AG10803 (cell line): ENCODE data around the gene ROBO1.

ENCODE experiments used
- DNase-seq: peaks from one replicate; pipeline ENCODE4 v3.0.0; 2010; ENCODE audit warnings: low read depth
- H3K4me3 ChIP-seq: 2 replicates; pipeline ENCODE4 v1.5.1; 2011; ENCODE audit warnings: mild to moderate bottlenecking, low read length, control low read depth
- TF ChIP-seq, protein P1 (sequence below): conservative IDR thresholded peaks from 2 replicates; pipeline ENCODE4 v1.5.1; 2011; ENCODE audit warnings: mild to moderate bottlenecking, low read length, control low read depth, inconsistent platforms

ROBO1 gene

DNA sequence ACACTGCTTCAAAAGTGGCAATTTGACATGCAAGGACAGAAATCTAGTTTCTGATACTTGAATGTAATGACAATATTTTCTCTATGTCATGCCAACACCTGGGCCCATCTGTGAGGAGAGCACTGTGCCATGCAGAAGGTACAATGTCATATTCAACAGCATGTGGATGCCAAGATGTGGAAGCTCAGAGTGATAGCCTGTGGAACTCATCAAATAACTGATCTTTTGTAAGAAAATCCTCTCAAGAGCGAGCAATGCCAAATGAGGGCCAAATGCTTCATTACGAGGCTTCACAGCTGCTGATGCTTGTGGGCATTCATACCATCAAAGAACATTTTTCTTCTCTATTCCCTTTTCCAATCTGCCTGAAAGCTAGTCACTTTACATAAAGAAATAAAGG is 95.1 kb downstream of the ROBO1 start:
- no peak overlapping the region for H3K4me3 ChIP-seq
- DNase-seq: no peak
- TF ChIP-seq, protein P1, sequence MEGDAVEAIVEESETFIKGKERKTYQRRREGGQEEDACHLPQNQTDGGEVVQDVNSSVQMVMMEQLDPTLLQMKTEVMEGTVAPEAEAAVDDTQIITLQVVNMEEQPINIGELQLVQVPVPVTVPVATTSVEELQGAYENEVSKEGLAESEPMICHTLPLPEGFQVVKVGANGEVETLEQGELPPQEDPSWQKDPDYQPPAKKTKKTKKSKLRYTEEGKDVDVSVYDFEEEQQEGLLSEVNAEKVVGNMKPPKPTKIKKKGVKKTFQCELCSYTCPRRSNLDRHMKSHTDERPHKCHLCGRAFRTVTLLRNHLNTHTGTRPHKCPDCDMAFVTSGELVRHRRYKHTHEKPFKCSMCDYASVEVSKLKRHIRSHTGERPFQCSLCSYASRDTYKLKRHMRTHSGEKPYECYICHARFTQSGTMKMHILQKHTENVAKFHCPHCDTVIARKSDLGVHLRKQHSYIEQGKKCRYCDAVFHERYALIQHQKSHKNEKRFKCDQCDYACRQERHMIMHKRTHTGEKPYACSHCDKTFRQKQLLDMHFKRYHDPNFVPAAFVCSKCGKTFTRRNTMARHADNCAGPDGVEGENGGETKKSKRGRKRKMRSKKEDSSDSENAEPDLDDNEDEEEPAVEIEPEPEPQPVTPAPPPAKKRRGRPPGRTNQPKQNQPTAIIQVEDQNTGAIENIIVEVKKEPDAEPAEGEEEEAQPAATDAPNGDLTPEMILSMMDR: no peak

DNA sequence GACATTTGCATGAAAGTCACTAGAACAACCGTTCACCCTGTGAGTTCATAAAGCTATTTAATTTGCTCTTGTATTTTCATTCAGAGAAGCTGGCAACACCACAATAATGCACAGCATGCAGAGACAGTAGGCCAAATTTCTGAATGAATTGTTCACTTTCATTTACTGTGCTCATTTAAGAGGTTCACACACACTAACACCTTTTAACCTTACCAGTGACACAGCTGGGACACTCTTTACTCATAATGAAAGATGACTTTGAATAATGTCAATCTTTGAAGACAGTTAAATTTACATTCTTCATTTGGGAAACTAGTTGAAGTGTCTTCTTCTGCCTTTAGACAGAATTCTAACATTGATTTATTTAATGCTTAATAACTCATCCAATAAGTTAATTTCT is 95.7 kb downstream of the ROBO1 start:
- no peak overlapping the region for H3K4me3 ChIP-seq
- DNase-seq: no peak
- TF ChIP-seq, protein P1: no peak

DNA sequence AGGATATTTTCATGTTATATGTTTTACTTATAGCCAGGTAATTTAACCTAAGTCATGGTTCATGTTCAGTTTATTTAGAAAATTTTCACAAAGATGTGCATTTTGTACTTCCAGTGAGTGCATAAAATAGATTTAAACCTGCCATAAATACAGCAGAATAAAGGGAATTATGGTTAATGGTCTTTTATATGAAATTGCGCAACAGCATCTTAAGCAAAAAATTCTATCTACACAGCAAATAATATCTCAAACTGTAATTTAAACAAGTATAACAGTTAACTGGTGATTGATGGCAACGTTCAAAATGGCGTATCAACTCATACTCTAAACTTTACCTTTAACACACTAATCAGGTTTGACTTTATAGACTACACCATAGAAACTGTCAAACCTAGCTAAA is 97.6 kb downstream of the ROBO1 start:
- TF ChIP-seq, protein P1: no peak
- H3K4me3 ChIP-seq: no peak overlapping the region
- DNase-seq: no peak

DNA sequence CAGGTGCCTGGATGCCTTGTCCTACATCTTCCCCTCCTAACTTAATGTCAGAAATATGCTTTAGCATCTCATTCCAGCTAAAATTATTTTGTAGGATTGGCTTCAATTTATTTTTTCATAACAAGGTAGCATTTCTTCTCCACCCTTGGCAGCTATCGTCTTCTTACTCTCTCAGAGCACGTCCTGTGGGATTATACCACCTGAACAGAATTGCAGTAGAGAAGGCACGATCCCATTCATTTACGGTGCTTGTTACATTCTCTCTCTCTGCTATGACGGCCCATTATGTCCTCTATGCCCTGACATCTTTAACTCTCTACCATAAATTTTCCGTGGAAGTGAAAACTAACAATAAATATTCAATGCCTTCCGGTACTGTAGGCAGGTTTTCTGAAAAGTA is 103.3 kb downstream of the ROBO1 start:
- no peak for DNase-seq

DNA sequence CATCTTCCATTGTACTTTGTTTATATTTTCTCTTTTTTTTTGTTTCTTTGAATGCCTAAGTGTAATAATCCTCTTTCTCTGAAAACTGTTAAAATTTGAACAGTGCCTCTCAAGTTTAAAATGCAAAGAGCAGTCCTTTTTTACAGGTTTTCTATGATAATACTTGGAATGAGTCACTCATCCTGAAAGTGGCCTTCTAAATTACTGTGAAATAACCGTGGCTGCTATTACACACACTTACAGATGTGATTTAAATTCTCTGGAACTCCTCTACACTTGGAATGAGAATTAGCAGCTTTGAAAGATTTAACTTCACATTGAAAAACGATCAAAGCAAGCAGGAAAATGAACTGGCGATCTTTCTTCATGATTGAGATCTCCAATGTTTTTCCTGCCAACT is 105.9 kb downstream of the ROBO1 start:
- TF ChIP-seq, protein P1: no peak
- no peak for DNase-seq
- H3K4me3 ChIP-seq: no peak overlapping the region

More for the DNA sequence above, 103.3 kb downstream of the ROBO1 start:
- no peak overlapping the region for H3K4me3 ChIP-seq
- TF ChIP-seq, protein P1: no peak

DNA sequence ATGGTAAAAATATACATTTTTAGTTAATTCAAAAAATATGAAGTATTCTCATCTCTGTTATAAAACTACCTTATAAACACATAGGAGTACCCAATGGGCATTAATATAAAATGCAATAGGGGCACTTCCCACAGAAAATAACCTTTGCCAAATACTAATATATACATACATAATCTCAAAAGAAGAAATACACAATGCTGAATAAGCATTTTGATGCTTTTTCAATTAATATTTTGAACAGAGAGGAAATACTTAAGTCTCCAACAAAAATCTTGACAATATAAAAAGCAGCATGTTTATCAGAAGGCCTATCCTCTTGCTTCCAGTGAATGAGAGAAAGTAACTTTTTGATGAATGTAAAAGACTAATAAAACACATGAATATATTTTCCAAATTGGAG is 110.7 kb downstream of the ROBO1 start:
- TF ChIP-seq, protein P1: no peak
- no peak for DNase-seq
- H3K4me3 ChIP-seq: no peak overlapping the region

DNA sequence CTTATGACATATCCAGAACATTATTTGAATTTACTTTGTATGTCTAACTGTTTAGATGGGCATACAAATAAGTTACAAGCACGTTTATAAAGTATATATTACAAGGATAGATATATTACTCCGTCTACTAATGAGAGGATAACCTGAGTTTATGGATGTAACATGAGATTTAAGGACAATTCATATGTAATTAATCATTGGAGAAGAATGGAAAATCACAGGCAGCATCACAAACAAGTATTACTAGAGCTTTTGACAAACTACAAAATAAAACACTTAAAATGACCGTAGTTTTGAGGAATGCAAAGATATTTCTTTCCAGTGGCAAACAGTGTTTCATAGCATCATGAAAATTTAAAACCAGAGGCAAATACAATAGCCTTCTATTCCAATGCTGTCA is 113.8 kb downstream of the ROBO1 start:
- DNase-seq: no peak
- TF ChIP-seq, protein P1: no peak
- H3K4me3 ChIP-seq: no peak overlapping the region
